GM12878 (cell line): Measurements from ENCODE around the gene CCDC85B. TPM values are rescaled to one million over a fixed set of nuclear protein-coding genes. Genes with fewer than 3 reads are reported as not detected.

ENCODE experiments used
- DPF2 ChIP-seq: fragments of 450-650 bp; IDR thresholded peaks from 2 replicates; pipeline ENCODE4 v1.6.1; 2017; ENCODE audit warnings: mild to moderate bottlenecking
- ESRRA ChIP-seq: IDR thresholded peaks from 2 replicates; pipeline ENCODE4 v1.6.1; 2012; ENCODE audit warnings: mild to moderate bottlenecking, low read length, improper control_type of control experiment
- JUND ChIP-seq: IDR thresholded peaks from 2 replicates; pipeline ENCODE4 v1.6.1; 2012; ENCODE audit warnings: low read depth, mild to moderate bottlenecking, low read length, improper control_type of control experiment, moderate library complexity
- MXI1 ChIP-seq: fragments of 150-350 bp; IDR thresholded peaks from 2 replicates; pipeline ENCODE4 v1.6.1; 2011; ENCODE audit warnings: low read depth, mild to moderate bottlenecking, inconsistent platforms, low read length, improper control_type of control experiment
- NFYB ChIP-seq: IDR thresholded peaks from 2 replicates; pipeline ENCODE4 v1.6.1; 2011; ENCODE audit warnings: low read depth, mild to moderate bottlenecking, low read length, improper control_type of control experiment, moderate library complexity; ENCODE audit not compliant: insufficient read depth
- PKNOX1 ChIP-seq: fragments of 450-650 bp; IDR thresholded peaks from 2 replicates; pipeline ENCODE4 v1.6.1; 2016; ENCODE audit warnings: mild to moderate bottlenecking
- SMAD1 ChIP-seq: fragments of 450-650 bp; IDR thresholded peaks from 2 replicates; pipeline ENCODE4 v1.6.1; 2018; ENCODE audit warnings: mild to moderate bottlenecking, low read depth; ENCODE audit not compliant: partially characterized antibody
- ZBTB11 ChIP-seq: fragments of 450-650 bp; formaldehyde crosslinking; IDR thresholded peaks from 2 replicates; pipeline ENCODE4 v1.5.0; 2022; ENCODE audit warnings: mild to moderate bottlenecking, missing genetic modification characterization
- ZNF622 ChIP-seq: fragments of 450-650 bp; IDR thresholded peaks from 2 replicates; pipeline ENCODE4 v1.6.1; 2017; ENCODE audit warnings: mild to moderate bottlenecking, inconsistent platforms
- polyA plus RNA-seq, 11 experiments: library from polyadenylated mRNA; depleted of rRNA in 4 of 11; unstranded in 6 of 11; stranded (reverse) in 5 of 11; fragments of >200 nt; fragmentation: Nextera tagmentation in 4 of 11; fragmentation: Illumina TruSeq in 1 of 11; extraction: Ambion mirVana in 4 of 11; extraction: Trizol in 1 of 11; gene quantifications; 1 replicate in 1 of 11; 2 replicates in 10 of 11; pipeline versions ENCODE4 v1.2.1 to v1.2.3, GENCODE V29; 2011 to 2016; ENCODE audit warnings: inconsistent platforms in 2 of 11, missing spikeins in 2 of 11, low read depth in 1 of 11
- total RNA-seq, 4 experiments: library from RNA; depleted of rRNA in 3 of 4; stranded (reverse); fragments of >200 nt in 3 of 4; fragmentation: Illumina TruSeq in 1 of 4; extraction: Trizol in 1 of 4; gene quantifications; 2 replicates each; pipeline versions ENCODE4 v1.2.1 to v1.2.3, GENCODE V29; 2013 to 2021
- TF ChIP-seq, protein P1 (sequence below): IDR thresholded peaks from 2 replicates; pipeline ENCODE4 v1.6.1; 2011; ENCODE audit warnings: borderline replicate concordance, low read depth, mild to moderate bottlenecking, moderate library complexity, low read length; ENCODE audit not compliant: insufficient read depth, poor library complexity, severe bottlenecking
- TF ChIP-seq, protein P2 (sequence below): fragments of 450-650 bp; IDR thresholded peaks from 2 replicates; pipeline ENCODE4 v1.6.1; 2017; ENCODE audit warnings: borderline replicate concordance
- TF ChIP-seq, protein P3 (sequence below): IDR thresholded peaks from 2 replicates; pipeline ENCODE4 v1.6.1; 2012; ENCODE audit warnings: mild to moderate bottlenecking, low read depth, low read length
- TF ChIP-seq, protein P4 (sequence below): IDR thresholded peaks from 2 replicates; pipeline ENCODE4 v1.6.1; 2012; ENCODE audit warnings: low read depth, low read length, improper control_type of control experiment
- TF ChIP-seq, protein P5 (sequence below): fragments of 450-650 bp; IDR thresholded peaks from 2 replicates; pipeline ENCODE4 v1.6.1; 2018; ENCODE audit warnings: borderline replicate concordance, mild to moderate bottlenecking; ENCODE audit not compliant: partially characterized antibody

CCDC85B gene
- total and polyA plus RNA-seq, 10 of the 15 experiments (the other 5 are each of a cell fraction or from before 2014, with no cell fraction given) = 0.32 to 114 (median 49.5) TPM

GRCh38 chr11:65900125-65900898 lies 9.8 kb downstream of the CCDC85B start, which contains the start of gene FOSL1 (continued):
- TF ChIP-seq, protein P1, sequence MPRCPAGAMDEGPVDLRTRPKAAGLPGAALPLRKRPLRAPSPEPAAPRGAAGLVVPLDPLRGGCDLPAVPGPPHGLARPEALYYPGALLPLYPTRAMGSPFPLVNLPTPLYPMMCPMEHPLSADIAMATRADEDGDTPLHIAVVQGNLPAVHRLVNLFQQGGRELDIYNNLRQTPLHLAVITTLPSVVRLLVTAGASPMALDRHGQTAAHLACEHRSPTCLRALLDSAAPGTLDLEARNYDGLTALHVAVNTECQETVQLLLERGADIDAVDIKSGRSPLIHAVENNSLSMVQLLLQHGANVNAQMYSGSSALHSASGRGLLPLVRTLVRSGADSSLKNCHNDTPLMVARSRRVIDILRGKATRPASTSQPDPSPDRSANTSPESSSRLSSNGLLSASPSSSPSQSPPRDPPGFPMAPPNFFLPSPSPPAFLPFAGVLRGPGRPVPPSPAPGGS = no peak
- TF ChIP-seq PKNOX1 = peak; percentile 35; the same call in 1 of the 2 replicates
- TF ChIP-seq, protein P2, sequence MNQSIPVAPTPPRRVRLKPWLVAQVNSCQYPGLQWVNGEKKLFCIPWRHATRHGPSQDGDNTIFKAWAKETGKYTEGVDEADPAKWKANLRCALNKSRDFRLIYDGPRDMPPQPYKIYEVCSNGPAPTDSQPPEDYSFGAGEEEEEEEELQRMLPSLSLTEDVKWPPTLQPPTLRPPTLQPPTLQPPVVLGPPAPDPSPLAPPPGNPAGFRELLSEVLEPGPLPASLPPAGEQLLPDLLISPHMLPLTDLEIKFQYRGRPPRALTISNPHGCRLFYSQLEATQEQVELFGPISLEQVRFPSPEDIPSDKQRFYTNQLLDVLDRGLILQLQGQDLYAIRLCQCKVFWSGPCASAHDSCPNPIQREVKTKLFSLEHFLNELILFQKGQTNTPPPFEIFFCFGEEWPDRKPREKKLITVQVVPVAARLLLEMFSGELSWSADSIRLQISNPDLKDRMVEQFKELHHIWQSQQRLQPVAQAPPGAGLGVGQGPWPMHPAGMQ = no peak
- no peak for TF ChIP-seq NFYB
- TF ChIP-seq JUND = peak; percentile 93
- no peak for TF ChIP-seq SMAD1
- TF ChIP-seq, protein P3, sequence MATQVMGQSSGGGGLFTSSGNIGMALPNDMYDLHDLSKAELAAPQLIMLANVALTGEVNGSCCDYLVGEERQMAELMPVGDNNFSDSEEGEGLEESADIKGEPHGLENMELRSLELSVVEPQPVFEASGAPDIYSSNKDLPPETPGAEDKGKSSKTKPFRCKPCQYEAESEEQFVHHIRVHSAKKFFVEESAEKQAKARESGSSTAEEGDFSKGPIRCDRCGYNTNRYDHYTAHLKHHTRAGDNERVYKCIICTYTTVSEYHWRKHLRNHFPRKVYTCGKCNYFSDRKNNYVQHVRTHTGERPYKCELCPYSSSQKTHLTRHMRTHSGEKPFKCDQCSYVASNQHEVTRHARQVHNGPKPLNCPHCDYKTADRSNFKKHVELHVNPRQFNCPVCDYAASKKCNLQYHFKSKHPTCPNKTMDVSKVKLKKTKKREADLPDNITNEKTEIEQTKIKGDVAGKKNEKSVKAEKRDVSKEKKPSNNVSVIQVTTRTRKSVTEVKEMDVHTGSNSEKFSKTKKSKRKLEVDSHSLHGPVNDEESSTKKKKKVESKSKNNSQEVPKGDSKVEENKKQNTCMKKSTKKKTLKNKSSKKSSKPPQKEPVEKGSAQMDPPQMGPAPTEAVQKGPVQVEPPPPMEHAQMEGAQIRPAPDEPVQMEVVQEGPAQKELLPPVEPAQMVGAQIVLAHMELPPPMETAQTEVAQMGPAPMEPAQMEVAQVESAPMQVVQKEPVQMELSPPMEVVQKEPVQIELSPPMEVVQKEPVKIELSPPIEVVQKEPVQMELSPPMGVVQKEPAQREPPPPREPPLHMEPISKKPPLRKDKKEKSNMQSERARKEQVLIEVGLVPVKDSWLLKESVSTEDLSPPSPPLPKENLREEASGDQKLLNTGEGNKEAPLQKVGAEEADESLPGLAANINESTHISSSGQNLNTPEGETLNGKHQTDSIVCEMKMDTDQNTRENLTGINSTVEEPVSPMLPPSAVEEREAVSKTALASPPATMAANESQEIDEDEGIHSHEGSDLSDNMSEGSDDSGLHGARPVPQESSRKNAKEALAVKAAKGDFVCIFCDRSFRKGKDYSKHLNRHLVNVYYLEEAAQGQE = no peak
- TF ChIP-seq ZBTB11 (CRISPR knock-in tag) = no peak
- TF ChIP-seq, protein P4, sequence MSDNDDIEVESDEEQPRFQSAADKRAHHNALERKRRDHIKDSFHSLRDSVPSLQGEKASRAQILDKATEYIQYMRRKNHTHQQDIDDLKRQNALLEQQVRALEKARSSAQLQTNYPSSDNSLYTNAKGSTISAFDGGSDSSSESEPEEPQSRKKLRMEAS = no peak
- TF ChIP-seq, protein P5, sequence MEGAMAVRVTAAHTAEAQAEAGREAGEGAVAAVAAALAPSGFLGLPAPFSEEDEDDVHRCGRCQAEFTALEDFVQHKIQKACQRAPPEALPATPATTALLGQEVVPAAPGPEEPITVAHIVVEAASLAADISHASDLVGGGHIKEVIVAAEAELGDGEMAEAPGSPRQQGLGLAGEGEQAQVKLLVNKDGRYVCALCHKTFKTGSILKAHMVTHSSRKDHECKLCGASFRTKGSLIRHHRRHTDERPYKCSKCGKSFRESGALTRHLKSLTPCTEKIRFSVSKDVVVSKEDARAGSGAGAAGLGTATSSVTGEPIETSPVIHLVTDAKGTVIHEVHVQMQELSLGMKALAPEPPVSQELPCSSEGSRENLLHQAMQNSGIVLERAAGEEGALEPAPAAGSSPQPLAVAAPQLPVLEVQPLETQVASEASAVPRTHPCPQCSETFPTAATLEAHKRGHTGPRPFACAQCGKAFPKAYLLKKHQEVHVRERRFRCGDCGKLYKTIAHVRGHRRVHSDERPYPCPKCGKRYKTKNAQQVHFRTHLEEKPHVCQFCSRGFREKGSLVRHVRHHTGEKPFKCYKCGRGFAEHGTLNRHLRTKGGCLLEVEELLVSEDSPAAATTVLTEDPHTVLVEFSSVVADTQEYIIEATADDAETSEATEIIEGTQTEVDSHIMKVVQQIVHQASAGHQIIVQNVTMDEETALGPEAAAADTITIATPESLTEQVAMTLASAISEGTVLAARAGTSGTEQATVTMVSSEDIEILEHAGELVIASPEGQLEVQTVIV = no peak
- no peak for TF ChIP-seq ZNF622
- no peak for TF ChIP-seq ESRRA
- TF ChIP-seq DPF2 = peak; percentile 67; the same call in 1 of the 2 replicates
- no peak; the same call in 1 of the 2 replicates for TF ChIP-seq MXI1
